KMS-11 (cell line): Measurements from ENCODE around the gene DSCAM.

Experiments used
- H2AFZ ChIP-seq: fragments of 200-600 bp; sonication (generic); 2 replicates; pipeline ENCODE4 v1.6.1; 2016; ENCODE audit warnings: antibody characterized with exemption, mixed run types, low read depth
- H3K27ac ChIP-seq: fragments of 200-600 bp; sonication (generic); 2 replicates; pipeline ENCODE4 v1.6.1; 2016; ENCODE audit warnings: mild to moderate bottlenecking, mixed run types
- H3K27me3 ChIP-seq: fragments of 200-600 bp; sonication (generic); 2 replicates; pipeline ENCODE4 v1.6.1; 2017; ENCODE audit warnings: mild to moderate bottlenecking, low read depth, mixed run types, moderate library complexity; ENCODE audit not compliant: insufficient read depth
- H3K36me3 ChIP-seq: fragments of 200-600 bp; sonication (generic); 2 replicates; pipeline ENCODE4 v1.6.1; 2017; ENCODE audit warnings: mild to moderate bottlenecking, mixed run types; ENCODE audit not compliant: insufficient read depth
- H3K4me1 ChIP-seq: fragments of 200-600 bp; sonication (generic); 2 replicates; pipeline ENCODE4 v1.6.1; 2016; ENCODE audit warnings: mild to moderate bottlenecking, low read depth, mixed run types; ENCODE audit not compliant: poor library complexity, severe bottlenecking
- H3K4me2 ChIP-seq: fragments of 200-600 bp; sonication (generic); 2 replicates; pipeline ENCODE4 v1.7.0; 2016; ENCODE audit warnings: mild to moderate bottlenecking, mixed run types
- H3K4me3 ChIP-seq: fragments of 200-600 bp; sonication (generic); IDR thresholded peaks from 2 replicates; pipeline ENCODE4 v1.6.1; 2017; ENCODE audit warnings: low read depth, low read length, mixed read lengths; ENCODE audit not compliant: insufficient read depth
- H3K79me2 ChIP-seq: fragments of 200-600 bp; sonication (generic); 2 replicates; pipeline ENCODE4 v1.6.1; 2016; ENCODE audit warnings: low read depth, mixed run types; ENCODE audit not compliant: insufficient read depth
- H3K9ac ChIP-seq: fragments of 200-600 bp; sonication (generic); 2 replicates; pipeline ENCODE4 v1.6.1; 2016; ENCODE audit warnings: mild to moderate bottlenecking, mixed run types
- H4K20me1 ChIP-seq: fragments of 200-600 bp; sonication (generic); 2 replicates; pipeline ENCODE4 v1.6.1; 2016; ENCODE audit warnings: mild to moderate bottlenecking, mixed run types; ENCODE audit not compliant: insufficient read depth
- CTCF ChIP-seq: fragments of 200-600 bp; sonication (generic); conservative IDR thresholded peaks from 2 replicates; pipeline ENCODE4 v1.6.1; 2017; ENCODE audit warnings: low read depth, mild to moderate bottlenecking, antibody characterized with exemption, low read length, moderate library complexity, mixed read lengths

The DSCAM gene

GRCh38 chr21:40563900-40564299, 283.1 kb downstream of the DSCAM start:
- Histone ChIP-seq H3K4me2 (no peak overlapping the region), H3K4me1 (no peaks in the 10 kb centered on the region)
- no peak for TF ChIP-seq CTCF

GRCh38 chr21:40562242-40563002, 284.5 kb downstream of the DSCAM start:
- no peak for TF ChIP-seq CTCF
- H3K4me2 ChIP-seq = no peak overlapping the region
- H3K9ac ChIP-seq = no peak overlapping the region
- H3K27ac ChIP-seq = no peak overlapping the region
- no peaks in the 10 kb centered on the region for H3K36me3 ChIP-seq
- H3K27me3 ChIP-seq = no peaks in the 10 kb centered on the region
- H2AFZ ChIP-seq = no peak overlapping the region
- no peak overlapping the region for H3K4me3 ChIP-seq
- H4K20me1 ChIP-seq = no peaks in the 10 kb centered on the region
- H3K79me2 ChIP-seq = no peaks in the 10 kb centered on the region
- no peaks in the 10 kb centered on the region for H3K4me1 ChIP-seq

More at GRCh38 chr21:40563900-40564299, 283.1 kb downstream of the DSCAM start:
- Histone ChIP-seq H3K36me3 (no peaks in the 10 kb centered on the region), H3K27ac (no peak overlapping the region), H2AFZ (no peak overlapping the region), H3K27me3 (no peaks in the 10 kb centered on the region), H4K20me1 (no peaks in the 10 kb centered on the region), H3K9ac (no peak overlapping the region), H3K79me2 (no peaks in the 10 kb centered on the region), H3K4me3 (no peak overlapping the region)

GRCh38 chr21:40556442-40556968, 290.5 kb downstream of the DSCAM start:
- H4K20me1 ChIP-seq = no peaks in the 10 kb centered on the region

GRCh38 chr21:40555021-40555528, 291.9 kb downstream of the DSCAM start:
- Histone ChIP-seq H3K27ac (no peak overlapping the region), H3K79me2 (no peaks in the 10 kb centered on the region), H3K4me3 (no peak overlapping the region), H2AFZ (no peak overlapping the region), H3K9ac (no peak overlapping the region), H3K4me2 (no peak overlapping the region), H3K4me1 (no peaks in the 10 kb centered on the region), H3K36me3 (no peaks in the 10 kb centered on the region), H3K27me3 (no peaks in the 10 kb centered on the region; the same call in 1 of the 2 replicates), H4K20me1 (no peaks in the 10 kb centered on the region)
- TF ChIP-seq CTCF = no peak

More at GRCh38 chr21:40556442-40556968, 290.5 kb downstream of the DSCAM start:
- no peak overlapping the region for H3K4me3 ChIP-seq
- H3K4me1 ChIP-seq = no peaks in the 10 kb centered on the region
- no peak overlapping the region for H3K9ac ChIP-seq
- H3K27ac ChIP-seq = no peak overlapping the region
- no peaks in the 10 kb centered on the region for H3K79me2 ChIP-seq
- H2AFZ ChIP-seq = no peak overlapping the region
- H3K4me2 ChIP-seq = no peak overlapping the region
- no peaks in the 10 kb centered on the region; the same call in 1 of the 2 replicates for H3K27me3 ChIP-seq
- no peaks in the 10 kb centered on the region for H3K36me3 ChIP-seq
- TF ChIP-seq CTCF = no peak
